Panc1 (cell line): ENCODE results near the gene ACCSL. TPM values are rescaled to one million over a fixed set of nuclear protein-coding genes. Genes with fewer than 3 reads are reported as not detected.

ENCODE experiments used
- ATAC-seq: fragments of 200-7000 bp; cut with Tn5 transposase; 2 replicates; pipeline ENCODE4 v1.9.1; 2020; ENCODE audit warnings: mild to moderate bottlenecking, moderate library complexity
- BruUV-seq: library from RNA; stranded (reverse); fragments of 400-500 nt; replicated peaks from 2 replicates; lab custom pipeline; 2021; lab: Mats Ljungman, UMichigan
- CTCF ChIA-PET: fragments of 300-600 bp; sonication (Branson Sonifier 250); formaldehyde crosslinking; loops from one replicate; lab custom pipeline; 2022; ENCODE audit warnings: antibody characterized with exemption; lab: Charles Lee
- POLR2A ChIA-PET: fragments of 300-600 bp; sonication (Branson Sonifier 250); formaldehyde crosslinking; loops from one replicate; lab custom pipeline; 2022; ENCODE audit warnings: antibody characterized with exemption; lab: Charles Lee
- DNase-seq: peaks from one replicate; pipeline ENCODE4 v3.0.0-alpha.2; 2010; ENCODE audit warnings: low read depth, low spot score
- H3K27ac ChIP-seq: 2 replicates; pipeline ENCODE4 v1.5.1; 2011; ENCODE audit warnings: mild to moderate bottlenecking, low read length, inconsistent platforms
- H3K27me3 ChIP-seq: fragments of 200-500 bp; sonication (Bioruptor generic); 2 replicates; pipeline ENCODE4 v1.6.0; 2014; ENCODE audit warnings: low read length, inconsistent platforms; ENCODE audit not compliant: control insufficient read depth, insufficient read depth
- H3K36me3 ChIP-seq: fragments of 200-500 bp; sonication (Bioruptor generic); 2 replicates; pipeline ENCODE4 v1.5.1; 2014; ENCODE audit warnings: inconsistent platforms, mild to moderate bottlenecking, low read length, moderate library complexity; ENCODE audit not compliant: control insufficient read depth, insufficient read depth
- H3K4me1 ChIP-seq: 2 replicates; pipeline ENCODE4 v1.5.1; 2011; ENCODE audit warnings: inconsistent platforms, mild to moderate bottlenecking, low read length, moderate library complexity; ENCODE audit not compliant: control insufficient read depth, insufficient read depth
- H3K4me3 ChIP-seq, 2 experiments: 2 replicates each; pipeline ENCODE4 v1.5.1; 2011 to 2012; ENCODE audit warnings: low read depth in 2 of 2, low read length in 2 of 2, mild to moderate bottlenecking in 2 of 2, inconsistent platforms in 1 of 2, moderate library complexity in 1 of 2
- H3K9me3 ChIP-seq: fragments of 200-500 bp; sonication (Bioruptor generic); 2 replicates; pipeline ENCODE4 v1.5.1; 2014; ENCODE audit warnings: low read depth, mild to moderate bottlenecking, inconsistent platforms, low read length, moderate library complexity; ENCODE audit not compliant: control insufficient read depth, insufficient read depth
- CTCF ChIP-seq: fragments of 450-650 bp; IDR thresholded peaks from 2 replicates; pipeline ENCODE4 v1.5.1; 2017; ENCODE audit warnings: mild to moderate bottlenecking
- POLR2AphosphoS5 ChIP-seq: IDR thresholded peaks from 2 replicates; pipeline ENCODE4 v1.6.1; 2012; ENCODE audit warnings: mild to moderate bottlenecking, low read depth, low read length, moderate library complexity
- REST ChIP-seq, 2 experiments: IDR thresholded peaks; 2 replicates each; pipeline ENCODE4 v1.6.1; 2011 to 2012; ENCODE audit warnings: low read depth in 2 of 2, control low read depth in 1 of 2, low read length in 1 of 2, mild to moderate bottlenecking in 1 of 2, moderate library complexity in 1 of 2; ENCODE audit not compliant: insufficient read depth in 1 of 2
- SIN3A ChIP-seq: IDR thresholded peaks from 2 replicates; pipeline ENCODE4 v1.6.1; 2012; ENCODE audit warnings: low read depth, mild to moderate bottlenecking, low read length, moderate library complexity, borderline replicate concordance; ENCODE audit not compliant: insufficient read depth
- TCF7L2 ChIP-seq: IDR thresholded peaks from 2 replicates; pipeline ENCODE4 v1.6.1; 2011; ENCODE audit warnings: mild to moderate bottlenecking, low read depth, low read length, inconsistent platforms
- in situ Hi-C: cut with HindIII; loops from 2 replicates; pipeline ENCODE4 v1.10.0; 2016; ENCODE audit warnings: low sequenced_read_pairs, low pct_unique_long_range_greater_than_20kb
- intact Hi-C: fragments of 100-400 bp; cut with micrococcal nuclease; formaldehyde crosslinking; loops from one replicate; pipeline ENCODE4 v1.10.0; 2022; ENCODE audit not compliant: unreplicated experiment
- total RNA-seq: library from RNA; stranded (reverse); gene quantifications from one replicate; pipeline ENCODE4 v1.2.1, GENCODE V29; 2021; ENCODE audit not compliant: unreplicated experiment

ACCSL gene
- total RNA-seq, 1 experiment from 2014 or later = not detected

GRCh38 chr11:44000731-44001130 is 47.0 kb upstream of the ACCSL start:
- no peak for DNase-seq
- Histone ChIP-seq H3K4me3 (no peak overlapping the region), H3K4me1 (no peaks in the 10 kb centered on the region), H3K27me3 (no peaks in the 10 kb centered on the region), H3K36me3 (no peaks in the 10 kb centered on the region), H3K9me3 (no peaks in the 10 kb centered on the region), H3K27ac (no peak overlapping the region)
- BruUV-seq = no TSS peak
- ChIA-PET CTCF (no interaction called here), POLR2A (no interaction called here)
- in situ Hi-C loops (no loop called here), intact Hi-C loops (no loop called here)
- ATAC-seq = no peak
- TF ChIP-seq SIN3A (no peak), CTCF (no peak), REST (IDR thresholded peaks at IDR 0.05; ENCODE audit: insufficient read depth in 1 of 2, low read depth in 2 of 2, low read length in 1 of 2) (no peak), POLR2AphosphoS5 (no peak), TCF7L2 (no peak)

DNA sequence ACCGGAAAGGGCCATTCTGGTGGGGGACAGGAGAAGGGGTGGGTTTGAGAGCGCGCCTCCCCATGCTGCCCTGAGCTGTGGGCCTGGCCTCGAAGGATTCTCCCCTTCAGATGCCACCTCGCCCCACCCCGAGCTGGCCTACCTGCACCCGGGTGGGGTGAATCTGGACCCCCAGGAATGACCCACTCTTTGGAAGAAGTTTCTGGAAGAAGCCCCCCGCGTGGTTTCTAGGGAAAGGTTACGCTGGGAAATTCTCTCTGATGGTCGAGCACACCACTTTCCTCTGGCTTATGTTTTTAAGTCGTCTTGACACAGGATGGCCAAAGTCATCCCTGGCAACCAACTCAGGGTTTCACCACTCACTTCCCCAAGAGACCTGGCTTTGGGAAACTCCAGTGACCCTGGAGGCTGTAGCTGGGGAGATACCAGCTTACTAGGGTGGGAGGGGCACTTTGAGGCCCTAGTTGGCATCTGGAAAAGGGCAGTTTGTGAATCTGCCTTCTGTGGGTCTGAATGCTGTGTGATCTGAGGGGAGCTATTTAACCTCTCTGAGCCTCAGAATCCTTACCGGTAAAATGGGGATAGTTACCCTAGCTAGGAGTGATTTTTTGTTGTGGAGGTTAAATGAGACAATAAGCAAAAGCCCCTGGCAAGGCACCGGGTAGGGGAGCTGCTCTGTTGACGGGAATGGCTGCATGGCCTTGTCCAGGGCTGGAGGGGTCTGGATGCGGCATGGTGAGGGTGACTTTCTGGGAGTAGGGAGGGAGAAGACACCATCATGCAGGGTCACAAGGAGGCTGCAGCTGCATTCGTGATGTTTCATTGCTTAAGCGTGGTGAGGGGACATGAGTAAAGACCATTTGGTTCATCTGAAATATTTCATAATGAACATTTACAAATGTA is 45.3 kb upstream of the ACCSL start:
- Histone ChIP-seq H3K4me1 (no peaks in the 10 kb centered on the region), H3K4me3 (no peak overlapping the region), H3K9me3 (no peaks in the 10 kb centered on the region), H3K36me3 (no peaks in the 10 kb centered on the region), H3K27me3 (no peaks in the 10 kb centered on the region), H3K27ac (no peak overlapping the region)
- in situ Hi-C loops (no loop called here), intact Hi-C loops (no loop called here)
- POLR2A ChIA-PET = no interaction called here
- TF ChIP-seq POLR2AphosphoS5 = no peak
- TF ChIP-seq REST (IDR thresholded peaks at IDR 0.05; ENCODE audit: insufficient read depth in 1 of 2, low read depth in 2 of 2, low read length in 1 of 2) = no peak
- no peak for TF ChIP-seq TCF7L2
- no peak for TF ChIP-seq SIN3A
- TF ChIP-seq CTCF = no peak
- CTCF ChIA-PET = no interaction called here
- DNase-seq (no peak), ATAC-seq (no peak)
- no TSS peak for BruUV-seq
